Vagina (tissue), 2 donors: ENCODE results near the gene GABARAPL2. TPM values are rescaled to one million over a fixed set of nuclear protein-coding genes. Genes with fewer than 3 reads are reported as not detected.

Experiments
- DNase-seq, 2 donors: peaks; one replicate each; pipeline ENCODE4 v3.0.0-alpha.2; 2017; ENCODE audit errors: extremely low spot score in 2 of 2
- H3K27ac ChIP-seq: fragments of 200-600 bp; sonication (generic); one replicate; pipeline ENCODE4 v1.5.1; 2019
- H3K27me3 ChIP-seq: fragments of 200-600 bp; sonication (generic); one replicate; pipeline ENCODE4 v1.5.1; 2019
- H3K36me3 ChIP-seq, 2 donors: fragments of 200-600 bp; sonication (generic); one replicate each; pipeline ENCODE4 v1.5.1; 2017 to 2019
- H3K4me1 ChIP-seq: fragments of 200-600 bp; sonication (generic); one replicate; pipeline ENCODE4 v1.5.1; 2019
- H3K4me3 ChIP-seq, 2 donors: fragments of 200-600 bp; sonication (generic); 1 replicate in 1 of 2; 2 replicates in 1 of 2; pipeline ENCODE4 v1.5.1; 2016 to 2019
- H3K9me3 ChIP-seq: fragments of 200-600 bp; sonication (generic); one replicate; pipeline ENCODE4 v1.5.1; 2019
- POLR2A ChIP-seq, 2 donors: fragments of 450-650 bp; IDR thresholded peaks; one replicate each; pipeline ENCODE4 v1.6.1; 2017; ENCODE audit warnings: antibody characterized with exemption in 2 of 2, mild to moderate bottlenecking in 2 of 2, moderate library complexity in 2 of 2
- POLR2AphosphoS5 ChIP-seq, 2 donors: sonication (generic); formaldehyde crosslinking; IDR thresholded peaks; one replicate each; pipeline ENCODE4 v1.9.0; 2017; ENCODE audit warnings: antibody characterized with exemption in 2 of 2, mild to moderate bottlenecking in 2 of 2, low read depth in 1 of 2; ENCODE audit not compliant: insufficient read depth in 1 of 2
- intact Hi-C: fragments of 100-400 bp; cut with DNase I; formaldehyde crosslinking; loops from one replicate; pipeline ENCODE4 v1.15.1; 2023
- total RNA-seq: library from RNA; depleted of rRNA; stranded (reverse); fragments of >200 nt; gene quantifications from one replicate; pipeline ENCODE4 v1.2.3, GENCODE V29; 2016
- TF ChIP-seq, protein P1 (sequence below), 3 experiments: fragments of 450-650 bp in 2 of 3; fragments of 200-600 bp in 1 of 3; sonication (generic) in 1 of 3; IDR thresholded peaks; one replicate each; pipeline ENCODE4 v1.5.1; 2017 to 2019; ENCODE audit warnings: antibody characterized with exemption in 3 of 3, mild to moderate bottlenecking in 2 of 3, moderate library complexity in 2 of 3

Gene GABARAPL2
- total RNA-seq, 1 donor from 2014 or later = 86.4 TPM

GRCh38 chr16:75529056-75529905 lies 36.9 kb upstream of the GABARAPL2 start:
- TF ChIP-seq POLR2AphosphoS5 (IDR thresholded peaks at IDR 0.05; ENCODE audit: insufficient read depth in 1 of 2, low read depth in 1 of 2) (no peak), POLR2A (IDR thresholded peaks at IDR 0.05) (no peak)
- TF ChIP-seq, protein P1, sequence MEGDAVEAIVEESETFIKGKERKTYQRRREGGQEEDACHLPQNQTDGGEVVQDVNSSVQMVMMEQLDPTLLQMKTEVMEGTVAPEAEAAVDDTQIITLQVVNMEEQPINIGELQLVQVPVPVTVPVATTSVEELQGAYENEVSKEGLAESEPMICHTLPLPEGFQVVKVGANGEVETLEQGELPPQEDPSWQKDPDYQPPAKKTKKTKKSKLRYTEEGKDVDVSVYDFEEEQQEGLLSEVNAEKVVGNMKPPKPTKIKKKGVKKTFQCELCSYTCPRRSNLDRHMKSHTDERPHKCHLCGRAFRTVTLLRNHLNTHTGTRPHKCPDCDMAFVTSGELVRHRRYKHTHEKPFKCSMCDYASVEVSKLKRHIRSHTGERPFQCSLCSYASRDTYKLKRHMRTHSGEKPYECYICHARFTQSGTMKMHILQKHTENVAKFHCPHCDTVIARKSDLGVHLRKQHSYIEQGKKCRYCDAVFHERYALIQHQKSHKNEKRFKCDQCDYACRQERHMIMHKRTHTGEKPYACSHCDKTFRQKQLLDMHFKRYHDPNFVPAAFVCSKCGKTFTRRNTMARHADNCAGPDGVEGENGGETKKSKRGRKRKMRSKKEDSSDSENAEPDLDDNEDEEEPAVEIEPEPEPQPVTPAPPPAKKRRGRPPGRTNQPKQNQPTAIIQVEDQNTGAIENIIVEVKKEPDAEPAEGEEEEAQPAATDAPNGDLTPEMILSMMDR (IDR thresholded peaks at IDR 0.05) = no peak
- no peaks in the 10 kb centered on the region for H3K36me3 ChIP-seq
- H3K4me1 ChIP-seq = no peaks in the 10 kb centered on the region
- no peak overlapping the region for H3K27ac ChIP-seq
- no peaks in the 10 kb centered on the region for H3K27me3 ChIP-seq
- no peak for DNase-seq
- H3K4me3 ChIP-seq = no peak overlapping the region
- no peaks in the 10 kb centered on the region for H3K9me3 ChIP-seq
- intact Hi-C loops = no loop called here

DNA sequence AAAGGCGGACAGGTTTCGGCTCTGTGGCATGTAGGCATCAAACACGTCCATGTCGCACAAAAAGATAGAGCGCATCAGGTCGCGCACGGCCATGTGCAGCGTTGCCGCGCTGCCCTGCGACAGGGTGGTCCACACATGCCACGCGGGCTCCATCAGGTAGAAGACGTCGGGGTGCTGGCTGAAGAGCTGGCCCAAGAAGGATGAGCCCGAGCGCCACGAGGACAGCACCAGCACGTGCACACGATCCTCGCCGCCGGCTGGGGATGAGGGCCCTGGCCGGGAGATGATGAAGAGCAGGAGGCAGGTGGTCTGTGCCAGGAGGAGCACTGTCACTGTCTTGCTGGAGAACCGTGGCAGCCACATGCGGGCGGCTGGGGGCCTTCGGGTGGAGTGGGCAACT lies 36.2 kb upstream of the GABARAPL2 start:
- no peak for DNase-seq
- TF ChIP-seq, protein P1 (IDR thresholded peaks at IDR 0.05) = no peak
- TF ChIP-seq POLR2AphosphoS5 (IDR thresholded peaks at IDR 0.05; ENCODE audit: insufficient read depth in 1 of 2, low read depth in 1 of 2) = no peak
- no peak for TF ChIP-seq POLR2A (IDR thresholded peaks at IDR 0.05)
- H3K27ac ChIP-seq = no peak overlapping the region
- H3K4me3 ChIP-seq = no peak overlapping the region
- no peaks in the 10 kb centered on the region for H3K36me3 ChIP-seq
- H3K9me3 ChIP-seq = no peaks in the 10 kb centered on the region
- no peaks in the 10 kb centered on the region for H3K27me3 ChIP-seq
- intact Hi-C loops = no loop called here
- no peaks in the 10 kb centered on the region for H3K4me1 ChIP-seq

DNA sequence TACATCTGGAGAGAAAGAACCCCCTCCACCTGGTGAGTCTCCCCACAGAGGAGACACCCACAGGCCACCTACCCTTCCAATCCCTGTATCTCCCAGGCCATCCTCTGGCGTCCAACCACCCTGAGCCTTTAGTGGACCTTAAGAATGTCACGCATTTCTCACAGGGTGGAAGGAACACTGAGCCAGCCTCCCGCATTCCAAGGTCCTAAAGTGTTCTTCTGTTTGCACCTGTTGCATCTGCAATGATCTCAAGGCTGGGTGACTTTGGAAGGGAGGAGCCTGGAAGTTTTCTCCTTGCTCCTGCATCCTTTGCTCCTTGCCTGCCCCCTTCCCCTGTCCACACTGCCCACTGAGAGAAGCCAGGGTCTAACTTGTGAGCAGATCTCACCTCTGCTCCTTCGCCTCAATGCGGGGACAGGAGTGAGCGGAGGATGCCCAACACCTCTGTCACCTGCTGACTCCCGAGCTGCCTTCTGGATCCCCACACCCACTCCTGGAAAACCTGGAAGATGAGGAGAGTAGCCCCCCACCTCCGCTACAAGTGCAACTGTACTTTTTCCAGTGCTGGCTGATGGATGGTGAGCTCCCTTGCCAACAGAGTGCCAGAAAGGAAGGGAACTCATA lies 33.9 kb upstream of the GABARAPL2 start:
- intact Hi-C loops = no loop called here
- Histone ChIP-seq H3K4me1 (no peaks in the 10 kb centered on the region), H3K27me3 (no peaks in the 10 kb centered on the region), H3K27ac (no peak overlapping the region), H3K36me3 (no peaks in the 10 kb centered on the region), H3K4me3 (no peak overlapping the region), H3K9me3 (no peaks in the 10 kb centered on the region)
- TF ChIP-seq POLR2A (IDR thresholded peaks at IDR 0.05) (no peak), POLR2AphosphoS5 (IDR thresholded peaks at IDR 0.05; ENCODE audit: insufficient read depth in 1 of 2, low read depth in 1 of 2) (no peak)
- TF ChIP-seq, protein P1 (IDR thresholded peaks at IDR 0.05) = no peak
- no peak for DNase-seq

GRCh38 chr16:75532791-75533190 lies 33.4 kb upstream of the GABARAPL2 start:
- Histone ChIP-seq H3K4me1 (no peaks in the 10 kb centered on the region), H3K27me3 (no peaks in the 10 kb centered on the region), H3K4me3 (no peak overlapping the region), H3K27ac (no peak overlapping the region), H3K9me3 (no peaks in the 10 kb centered on the region), H3K36me3 (no peaks in the 10 kb centered on the region)
- DNase-seq = no peak
- TF ChIP-seq, protein P1 (IDR thresholded peaks at IDR 0.05) = no peak
- TF ChIP-seq POLR2A (IDR thresholded peaks at IDR 0.05) (no peak), POLR2AphosphoS5 (IDR thresholded peaks at IDR 0.05; ENCODE audit: insufficient read depth in 1 of 2, low read depth in 1 of 2) (no peak)
- intact Hi-C loops = no loop called here
